ENCODE data around the gene HERPUD2.

Gene HERPUD2

GRCh38 chr7:35694784-35695472 lies at the start of gene HERPUD2:
Gene HERPUD2 (minus strand): TSS chr7:35695135. CDS start chr7:35694330, 805 bp downstream.
- peak; percentile 91 for DNase-seq

GRCh38 chr7:35738889-35739288 lies 44.0 kb upstream of the HERPUD2 start:
- DNase-seq: no peak

- DNase-seq: no peak
Measured at GRCh38 chr7:35736725-35737124, 41.8 kb upstream of the HERPUD2 start.

- no peak for DNase-seq
Measured at GRCh38 chr7:35735396-35735795, 40.5 kb upstream of the HERPUD2 start.

- DNase-seq: no peak
Measured at GRCh38 chr7:35734001-35734483, 39.1 kb upstream of the HERPUD2 start.

- no peak for DNase-seq
Measured at GRCh38 chr7:35731349-35731748, 36.4 kb upstream of the HERPUD2 start.

- peak; percentile 86 for DNase-seq
Measured at GRCh38 chr7:35729061-35729783, 34.3 kb upstream of the HERPUD2 start.

- no peak for DNase-seq
Measured at GRCh38 chr7:35728412-35729060, 33.6 kb upstream of the HERPUD2 start.

GRCh38 chr7:35727571-35727970 lies 32.6 kb upstream of the HERPUD2 start:
- peak; percentile 77 for DNase-seq

GRCh38 chr7:35726654-35727053 lies 31.7 kb upstream of the HERPUD2 start:
- no peak for DNase-seq

GRCh38 chr7:35725280-35725680 lies 30.3 kb upstream of the HERPUD2 start:
- peak; percentile 85 for DNase-seq

GRCh38 chr7:35723011-35723410 lies 28.1 kb upstream of the HERPUD2 start:
- peak; percentile 80 for DNase-seq

- DNase-seq: peak; percentile 68
Measured at GRCh38 chr7:35722054-35722849, 27.3 kb upstream of the HERPUD2 start.

- DNase-seq: no peak
Measured at GRCh38 chr7:35721288-35721687, 26.4 kb upstream of the HERPUD2 start.

GRCh38 chr7:35720849-35721248 lies 25.9 kb upstream of the HERPUD2 start:
- DNase-seq: no peak

GRCh38 chr7:35720032-35720431 lies 25.1 kb upstream of the HERPUD2 start:
- no peak for DNase-seq

- DNase-seq: no peak
Measured at GRCh38 chr7:35718047-35718446, 23.1 kb upstream of the HERPUD2 start.

GRCh38 chr7:35717516-35717915 lies 22.6 kb upstream of the HERPUD2 start:
- DNase-seq: no peak

- no peak for DNase-seq
Measured at GRCh38 chr7:35717013-35717412, 22.1 kb upstream of the HERPUD2 start.

- DNase-seq: no peak
Measured at GRCh38 chr7:35716038-35716803, 21.3 kb upstream of the HERPUD2 start.

GRCh38 chr7:35714862-35715261 lies 19.9 kb upstream of the HERPUD2 start:
- no peak for DNase-seq

GRCh38 chr7:35714407-35714806 lies 19.5 kb upstream of the HERPUD2 start:
- no peak for DNase-seq
